ENCODE data around the gene NSUN3. TPM values are rescaled to one million over a fixed set of nuclear protein-coding genes. Genes with fewer than 3 reads are reported as not detected.

The NSUN3 gene
- polyA plus RNA-seq, 12 donors = 6.4 to 11.4 (median 8.2) TPM; not detected in 2

Other genes starting within 250 kb of the NSUN3 start
- 10 to 100 TPM in 11 of 12 donors, not detected in 1; 23.4 to 39.1 (median 29.2) TPM for gene PROS1, start 89.2 kb upstream of the NSUN3 start, polyA plus RNA-seq (ENCODE audit: insufficient read length in 12 of 12)
- gene ARL13B, start 82.9 kb upstream of the NSUN3 start, polyA plus RNA-seq (ENCODE audit: insufficient read length in 12 of 12) = 10 to 100 TPM in 1 of 12 donors, 1 to 10 TPM in 9, not detected in 2; 5.9 to 14.6 (median 8.0) TPM
- 1 to 10 TPM in 3 of 12 donors, under 1 TPM in 3, not detected in 6; 0.12 to 7.5 (median 0.96) TPM for gene STX19, start 34.5 kb upstream of the NSUN3 start, polyA plus RNA-seq (ENCODE audit: insufficient read length in 12 of 12)
- gene DHFR2, start 145 bp upstream of the NSUN3 start, polyA plus RNA-seq (ENCODE audit: insufficient read length in 12 of 12) = 1 to 10 TPM in 10 of 12 donors, not detected in 2; 3.5 to 8.0 (median 5.1) TPM

Measured in muscle of arm (tissue), 12 donors.